CD4-positive, alpha-beta memory T cell (primary cell): Measurements from ENCODE around the gene GADL1. TPM values are rescaled to one million over a fixed set of nuclear protein-coding genes. Genes with fewer than 3 reads are reported as not detected.

ENCODE experiments used
- CTCF ChIA-PET: fragments of 350-600 bp; sonication (Branson Sonifier 250); formaldehyde crosslinking; loops from one replicate; lab custom pipeline; 2021; ENCODE audit warnings: inconsistent platforms; ENCODE audit not compliant: partially characterized antibody; lab: Charles Lee
- POLR2A ChIA-PET: fragments of 350-600 bp; sonication (Branson Sonifier 250); formaldehyde crosslinking; loops from one replicate; lab custom pipeline; 2021; ENCODE audit not compliant: partially characterized antibody; lab: Charles Lee
- DNase-seq, 5 donors: peaks; one replicate each; pipeline versions ENCODE4 v3.0.0 to v3.0.0-alpha.2; 2020 to 2022; ENCODE audit warnings: mixed read lengths in 1 of 5
- H3K27ac ChIP-seq: one replicate; pipeline ENCODE4 v1.7.0; 2013; ENCODE audit warnings: low read depth, low read length
- H3K27me3 ChIP-seq: 2 replicates; pipeline ENCODE4 v1.7.0; 2013; ENCODE audit warnings: mild to moderate bottlenecking, low read length, moderate library complexity; ENCODE audit not compliant: insufficient read depth
- H3K36me3 ChIP-seq: 2 replicates; pipeline ENCODE4 v1.7.0; 2013; ENCODE audit warnings: mild to moderate bottlenecking, low read length, moderate library complexity; ENCODE audit not compliant: insufficient read depth
- H3K4me1 ChIP-seq: 2 replicates; pipeline ENCODE4 v1.7.0; 2013; ENCODE audit warnings: mild to moderate bottlenecking, low read length, moderate library complexity; ENCODE audit not compliant: insufficient read depth
- H3K4me3 ChIP-seq, 2 donors: one replicate each; pipeline ENCODE4 v1.7.0; 2013; ENCODE audit warnings: low read length in 2 of 2, mild to moderate bottlenecking in 1 of 2
- H3K9me3 ChIP-seq, 2 donors: one replicate each; pipeline ENCODE4 v1.7.0; 2013; ENCODE audit warnings: low read length in 2 of 2, control low read depth in 1 of 2; ENCODE audit not compliant: control insufficient read depth in 1 of 2
- H3K27ac Mint-ChIP-seq, 7 donors: one replicate each; pipeline ENCODE4 v1.8.0; 2020 to 2021; ENCODE audit warnings: mixed read lengths in 7 of 7, mild to moderate bottlenecking in 6 of 7, inconsistent platforms in 3 of 7, moderate library complexity in 3 of 7
- H3K27me3 Mint-ChIP-seq, 2 donors: one replicate each; pipeline ENCODE4 v1.8.0; 2020 to 2021; ENCODE audit warnings: mixed read lengths in 2 of 2
- H3K36me3 Mint-ChIP-seq, 2 donors: one replicate each; pipeline ENCODE4 v1.8.0; 2020 to 2021; ENCODE audit warnings: mixed read lengths in 2 of 2, inconsistent platforms in 1 of 2, mild to moderate bottlenecking in 1 of 2
- H3K4me1 Mint-ChIP-seq, 4 donors: one replicate each; pipeline ENCODE4 v1.8.0; 2020 to 2021; ENCODE audit warnings: mixed read lengths in 4 of 4, mild to moderate bottlenecking in 1 of 4
- H3K4me3 Mint-ChIP-seq, 8 donors: one replicate each; pipeline ENCODE4 v1.8.0; 2020 to 2021; ENCODE audit warnings: mixed read lengths in 8 of 8, mild to moderate bottlenecking in 7 of 8, moderate library complexity in 6 of 8, inconsistent platforms in 3 of 8
- H3K9me3 Mint-ChIP-seq, 8 donors: one replicate each; pipeline ENCODE4 v1.8.0; 2020 to 2021; ENCODE audit warnings: mixed read lengths in 8 of 8, mild to moderate bottlenecking in 5 of 8, inconsistent platforms in 3 of 8, moderate library complexity in 1 of 8
- intact Hi-C: fragments of 100-400 bp; cut with micrococcal nuclease; formaldehyde crosslinking; loops from one replicate; pipeline ENCODE4 v1.15.1; 2023
- polyA plus RNA-seq, 2 donors: library from polyadenylated mRNA; unstranded; fragments of 300-500 nt; fragmentation: Illumina TruSeq; gene quantifications; one replicate each; pipeline ENCODE4 v1.2.3, GENCODE V29; 2021
- total RNA-seq, 2 experiments: library from RNA; stranded (reverse); gene quantifications; one replicate each; pipeline ENCODE4 v1.2.3, GENCODE V29; 2021

GADL1 gene
- total and polyA plus RNA-seq, 4 experiments from 2014 or later: not detected

DNA sequence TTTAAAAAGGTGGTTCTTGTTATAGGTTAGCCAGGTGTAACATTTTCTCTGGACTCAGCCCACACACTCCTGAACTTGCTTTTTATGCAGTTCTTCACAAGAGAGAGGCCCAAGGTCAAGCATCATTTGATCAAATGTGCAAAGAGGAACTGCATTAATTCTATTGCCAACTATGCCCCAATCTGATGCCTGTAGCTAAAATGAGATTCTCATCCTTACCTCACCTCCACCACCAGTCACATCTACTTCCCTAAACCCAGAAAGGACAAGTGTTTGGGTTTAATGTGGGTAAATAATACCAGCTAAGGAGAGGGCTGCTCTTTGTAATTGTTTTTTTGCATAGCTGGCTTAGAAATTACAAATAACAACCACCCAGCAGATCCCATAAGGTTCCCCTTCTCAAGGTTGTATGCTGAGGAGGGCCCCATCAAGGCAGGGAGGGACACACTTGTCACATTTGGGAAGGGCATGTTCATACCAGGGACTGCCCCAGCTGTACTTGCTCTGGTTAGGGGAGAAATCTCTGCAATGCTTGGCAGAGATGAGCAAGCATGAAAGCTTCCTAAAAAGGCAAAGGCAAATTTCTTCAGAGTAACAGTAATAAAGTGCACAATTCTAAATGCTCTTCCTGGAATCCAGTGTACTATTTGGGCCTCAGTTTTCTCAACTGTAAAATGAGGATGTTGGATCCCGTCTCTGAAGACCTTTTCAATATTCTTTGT lies 211.9 kb downstream of the GADL1 start:
- no peaks in the 10 kb centered on the region for H3K9me3 ChIP-seq
- no peak overlapping the region for H3K4me3 ChIP-seq
- peaks cover 83% of the 10 kb centered on the region for H3K4me1 ChIP-seq
- no peak overlapping the region for H3K27ac ChIP-seq
- DNase-seq: no peak
- ChIA-PET CTCF (interaction anchor here (1.1 to 1.3 kb wide), 2 partner anchors 53 to 78 kb away, joined by 3 read pairs; no protein-coding TSS in a partner anchor), POLR2A (interaction anchor here (0.7 to 2.5 kb wide), 7 partner anchors 9 to 76 kb away, joined by 3 to 10 read pairs (median 4); partner anchors contain the start of gene TGFBR2)
- H3K4me3 Mint-ChIP-seq: peak overlapping the region in 4 of 8 donors; percentile 8 to 61 (median 42)
- H3K27ac Mint-ChIP-seq: peak overlapping the region; percentile 40 to 89 (median 81)
- peaks cover 63 to 96% (median 81%) of the 10 kb centered on the region in 4 donors for H3K4me1 Mint-ChIP-seq
- H3K9me3 Mint-ChIP-seq: no peaks in the 10 kb centered on the region
- H3K36me3 Mint-ChIP-seq: peaks cover 74 to 82% of the 10 kb centered on the region in 2 donors
- peaks cover 28% of the 10 kb centered on the region for H3K36me3 ChIP-seq
- intact Hi-C loops: no loop called here
- H3K27me3 Mint-ChIP-seq: no peaks in the 10 kb centered on the region
- no peaks in the 10 kb centered on the region for H3K27me3 ChIP-seq

DNA sequence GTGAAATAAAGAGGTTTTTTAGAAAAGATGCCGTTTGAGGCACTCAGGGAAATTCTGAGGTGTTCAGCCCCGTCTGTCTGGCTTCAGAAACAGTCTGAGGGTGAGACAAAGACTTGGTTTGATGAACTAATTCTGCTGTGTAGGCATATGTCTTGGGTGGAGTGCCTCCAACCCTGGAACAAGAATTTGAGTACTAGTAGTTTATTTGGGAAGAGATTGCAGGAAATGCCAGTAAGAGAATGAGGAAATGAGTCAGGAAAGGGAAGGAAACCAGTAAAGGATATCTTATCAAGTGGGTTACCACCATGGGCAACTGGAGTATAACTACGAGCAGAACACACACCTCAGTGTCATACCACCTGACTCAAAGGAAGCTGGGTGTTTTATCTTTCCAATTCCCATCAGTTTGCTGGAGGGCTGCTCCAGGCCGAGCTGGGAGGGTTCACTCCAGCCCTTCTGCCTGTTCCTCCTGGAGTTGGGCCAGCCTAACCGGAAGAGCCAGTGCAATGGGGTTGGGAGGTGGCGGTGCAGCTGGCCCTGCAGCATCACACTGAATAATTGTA lies 212.7 kb downstream of the GADL1 start:
- CTCF ChIA-PET: interaction anchor here (1.1 to 1.3 kb wide), 3 partner anchors 11 to 77 kb away, joined by 3 read pairs; no protein-coding TSS in a partner anchor
- H3K27ac ChIP-seq: no peak overlapping the region
- H3K9me3 ChIP-seq: no peaks in the 10 kb centered on the region
- H3K36me3 Mint-ChIP-seq: peaks cover 76 to 83% of the 10 kb centered on the region in 2 donors
- peaks cover 87% of the 10 kb centered on the region for H3K4me1 ChIP-seq
- peak overlapping the region in 7 of 8 donors; percentile 40 to 74 (median 58) for H3K4me3 Mint-ChIP-seq
- H3K9me3 Mint-ChIP-seq: no peaks in the 10 kb centered on the region
- H3K4me3 ChIP-seq: no peak overlapping the region
- intact Hi-C loops: no loop called here
- no peaks in the 10 kb centered on the region for H3K27me3 ChIP-seq
- peaks cover 65 to 97% (median 82%) of the 10 kb centered on the region in 4 donors for H3K4me1 Mint-ChIP-seq
- H3K27me3 Mint-ChIP-seq: no peaks in the 10 kb centered on the region
- peak overlapping the region; percentile 40 to 89 (median 81) for H3K27ac Mint-ChIP-seq
- POLR2A ChIA-PET: interaction anchor here (0.7 to 2.5 kb wide), 8 partner anchors 8 to 75 kb away, joined by 3 to 10 read pairs (median 4); partner anchors contain the start of gene TGFBR2
- DNase-seq: no peak
- peaks cover 28% of the 10 kb centered on the region for H3K36me3 ChIP-seq

DNA sequence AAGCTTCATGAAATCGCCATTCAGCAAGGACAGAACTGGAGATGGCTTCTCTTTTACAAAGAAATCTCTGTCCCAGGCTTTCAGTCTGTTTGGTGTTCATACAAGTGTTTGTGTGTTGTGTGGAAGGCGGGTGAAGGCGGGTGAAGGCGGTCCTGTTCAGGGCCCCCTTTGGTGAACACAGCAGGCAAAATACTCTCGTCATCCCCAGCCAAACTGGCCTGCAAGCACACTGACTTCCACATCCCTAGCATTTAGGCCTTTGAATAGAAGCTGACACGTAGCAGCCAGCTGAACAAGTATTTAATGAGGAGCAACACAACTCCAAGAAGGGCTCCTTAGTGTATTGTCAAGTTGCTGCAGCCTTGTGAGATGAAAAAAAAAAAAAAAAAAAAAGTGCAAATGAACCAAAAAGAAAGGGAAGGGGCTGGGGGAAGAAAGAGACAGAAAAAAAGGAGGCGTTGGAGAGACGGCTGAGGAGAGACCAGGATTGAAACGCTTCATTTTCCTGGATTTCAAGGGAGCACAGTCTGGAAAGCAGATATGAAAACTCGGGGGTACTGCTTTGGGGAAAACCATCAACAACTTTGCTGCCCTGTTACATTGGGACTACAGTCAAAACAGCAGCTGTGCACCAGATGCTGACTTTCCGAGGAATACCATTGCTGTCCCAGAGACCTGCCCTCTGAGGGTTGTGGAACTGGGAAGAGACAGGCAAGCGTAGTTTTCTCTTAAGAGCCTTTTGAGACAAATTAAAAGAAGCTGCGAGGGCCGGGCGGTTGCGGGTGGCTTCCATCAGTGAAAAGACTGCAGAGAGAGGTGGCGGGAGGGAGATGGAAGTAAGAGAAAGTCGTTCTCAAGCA lies 213.4 kb downstream of the GADL1 start:
- H3K27ac ChIP-seq: no peak overlapping the region
- H3K27me3 ChIP-seq: no peaks in the 10 kb centered on the region
- intact Hi-C loops: no loop called here
- Mint-ChIP-seq H3K4me3 (peak overlapping the region; percentile 40 to 75 (median 62)), H3K27me3 (no peaks in the 10 kb centered on the region), H3K36me3 (peaks cover 76 to 83% of the 10 kb centered on the region in 2 donors), H3K27ac (peak overlapping the region; percentile 40 to 89 (median 82)), H3K9me3 (no peaks in the 10 kb centered on the region), H3K4me1 (peaks cover 63 to 98% (median 84%) of the 10 kb centered on the region in 4 donors)
- no peak for DNase-seq
- peaks cover 86% of the 10 kb centered on the region for H3K4me1 ChIP-seq
- H3K36me3 ChIP-seq: peaks cover 29% of the 10 kb centered on the region
- ChIA-PET POLR2A (interaction anchor here (1.1 to 2.5 kb wide), 5 partner anchors 9 to 74 kb away, joined by 3 to 10 read pairs (median 6); partner anchors contain the start of gene TGFBR2), CTCF (interaction anchor here (1.3 kb wide), 2 partner anchors 12 to 76 kb away, joined by 3 read pairs; no protein-coding TSS in a partner anchor)
- no peak overlapping the region for H3K4me3 ChIP-seq
- no peaks in the 10 kb centered on the region for H3K9me3 ChIP-seq

DNA sequence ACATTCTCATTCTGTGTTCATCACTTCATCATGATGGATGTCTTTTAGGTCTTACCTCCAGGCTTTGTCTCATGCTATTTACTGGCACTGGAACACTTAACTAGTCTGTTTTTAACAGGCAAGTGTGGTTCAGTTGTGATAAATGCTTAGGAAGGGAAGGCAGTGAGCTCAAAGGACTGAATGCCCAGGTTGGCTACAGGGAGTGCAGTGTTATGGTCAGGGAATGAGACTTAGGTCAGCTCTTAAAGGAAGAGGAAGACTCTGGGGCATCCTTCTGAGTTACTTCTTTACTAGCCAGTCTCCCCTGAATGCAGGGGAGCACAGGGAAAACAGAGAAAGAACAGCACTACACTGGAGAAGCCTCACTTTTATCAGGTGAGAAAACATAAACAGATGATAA lies 215.4 kb downstream of the GADL1 start:
- no peak for DNase-seq
- H3K9me3 Mint-ChIP-seq: no peaks in the 10 kb centered on the region
- no peaks in the 10 kb centered on the region for H3K27me3 Mint-ChIP-seq
- peak overlapping the region in 5 of 7 donors; percentile 40 to 93 (median 76) for H3K27ac Mint-ChIP-seq
- intact Hi-C loops: no loop called here
- Histone ChIP-seq H3K9me3 (no peaks in the 10 kb centered on the region), H3K4me3 (no peak overlapping the region), H3K4me1 (peaks cover 86% of the 10 kb centered on the region), H3K27me3 (no peaks in the 10 kb centered on the region), H3K27ac (no peak overlapping the region), H3K36me3 (peaks cover 48% of the 10 kb centered on the region)
- ChIA-PET POLR2A (interaction anchor here (0.5 to 4.0 kb wide), 8 partner anchors 9 to 79 kb away, joined by 3 to 21 read pairs (median 4); partner anchors contain the start of gene TGFBR2), CTCF (interaction anchor here (1.3 to 1.6 kb wide), 4 partner anchors 14 to 636 kb away, joined by 3 to 8 read pairs (median 3); partner anchors contain the start of gene TGFBR2)
- peak overlapping the region in 4 of 8 donors; percentile 3 to 28 (median 12) for H3K4me3 Mint-ChIP-seq
- peaks cover 67 to 98% (median 85%) of the 10 kb centered on the region in 4 donors for H3K4me1 Mint-ChIP-seq
- H3K36me3 Mint-ChIP-seq: peaks cover 80 to 87% of the 10 kb centered on the region in 2 donors

DNA sequence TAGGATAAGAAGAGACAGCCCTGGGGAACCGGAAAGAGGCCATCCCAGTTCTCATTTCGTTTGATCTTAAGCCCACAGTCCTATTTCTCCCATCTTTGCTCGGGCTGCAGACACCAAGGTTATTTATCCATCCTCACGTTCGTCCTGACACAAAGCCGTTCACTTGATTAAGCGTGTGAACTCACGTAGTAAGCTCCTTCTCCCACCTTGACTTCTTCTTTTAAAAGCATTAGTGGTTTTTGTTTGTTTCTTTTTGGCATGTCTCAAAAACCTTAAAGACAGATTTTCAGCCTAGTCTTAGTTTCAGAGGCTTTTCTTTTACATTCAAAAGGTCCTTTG lies 217.1 kb downstream of the GADL1 start:
- H3K36me3 Mint-ChIP-seq: peaks cover 85 to 93% of the 10 kb centered on the region in 2 donors
- POLR2A ChIA-PET: interaction anchor here (0.9 to 4.0 kb wide), 8 partner anchors 8 to 70 kb away, joined by 3 to 21 read pairs (median 4); partner anchors contain the start of gene TGFBR2

More for the DNA sequence above, 217.1 kb downstream of the GADL1 start:
- Histone ChIP-seq H3K4me1 (peaks cover 86% of the 10 kb centered on the region), H3K4me3 (no peak overlapping the region), H3K27ac (no peak overlapping the region), H3K9me3 (no peaks in the 10 kb centered on the region), H3K36me3 (peaks cover 58% of the 10 kb centered on the region), H3K27me3 (no peaks in the 10 kb centered on the region)
- H3K27ac Mint-ChIP-seq: peak overlapping the region; percentile 2 to 85 (median 47)
- no peak for DNase-seq
- CTCF ChIA-PET: interaction anchor here (1.3 to 2.3 kb wide), 6 partner anchors 16 to 358 kb away, joined by 3 to 8 read pairs (median 4); no protein-coding TSS in a partner anchor
- H3K4me3 Mint-ChIP-seq: peak overlapping the region in 2 of 8 donors; percentile 39 to 53
- no peaks in the 10 kb centered on the region for H3K27me3 Mint-ChIP-seq
- H3K9me3 Mint-ChIP-seq: no peaks in the 10 kb centered on the region
- peaks cover 69 to 100% (median 87%) of the 10 kb centered on the region in 4 donors for H3K4me1 Mint-ChIP-seq
- intact Hi-C loops: no loop called here
